H9 (cell line): Measurements from ENCODE around the gene NPC1L1. TPM values are rescaled to one million over a fixed set of nuclear protein-coding genes. Genes with fewer than 3 reads are reported as not detected.

Source experiments
- DNase-seq: peaks from one replicate; pipeline ENCODE4 v3.0.0-alpha.2; 2017
- H2AFZ ChIP-seq: one replicate; pipeline ENCODE4 v1.6.1; 2013; ENCODE audit warnings: mild to moderate bottlenecking, low read length, control low read depth, moderate library complexity
- H2AK5ac ChIP-seq: 2 replicates; pipeline ENCODE4 v1.6.1; 2013; ENCODE audit warnings: low read length, control low read depth, mixed read lengths; ENCODE audit not compliant: insufficient read length
- H2BK120ac ChIP-seq: one replicate; pipeline ENCODE4 v1.6.1; 2013; ENCODE audit warnings: low read depth, mild to moderate bottlenecking, low read length, control low read depth, inconsistent platforms; ENCODE audit not compliant: poor library complexity, severe bottlenecking
- H2BK12ac ChIP-seq: 2 replicates; pipeline ENCODE4 v1.6.1; 2013; ENCODE audit warnings: low read length, control low read depth, mixed read lengths, low read depth; ENCODE audit not compliant: insufficient read length
- H2BK15ac ChIP-seq: 2 replicates; pipeline ENCODE4 v1.6.1; 2013; ENCODE audit warnings: low read depth, low read length, control low read depth
- H2BK20ac ChIP-seq: one replicate; pipeline ENCODE4 v1.6.1; 2013; ENCODE audit warnings: low read depth, mild to moderate bottlenecking, low read length, control low read depth, inconsistent platforms; ENCODE audit not compliant: poor library complexity, severe bottlenecking
- H2BK5ac ChIP-seq: 2 replicates; pipeline ENCODE4 v1.6.1; 2013; ENCODE audit warnings: low read length, control low read depth, mixed read lengths; ENCODE audit not compliant: insufficient read length
- H3K14ac ChIP-seq: 2 replicates; pipeline ENCODE4 v1.6.1; 2013; ENCODE audit warnings: low read length, control low read depth; ENCODE audit not compliant: insufficient read depth
- H3K18ac ChIP-seq: 2 replicates; pipeline ENCODE4 v1.6.1; 2013; ENCODE audit warnings: low read depth, mild to moderate bottlenecking, mixed read lengths, low read length, control low read depth; ENCODE audit not compliant: insufficient read length
- H3K23ac ChIP-seq: 2 replicates; pipeline ENCODE4 v1.6.1; 2013; ENCODE audit warnings: low read length, control low read depth, mixed read lengths, low read depth; ENCODE audit not compliant: insufficient read length
- H3K23me2 ChIP-seq: 2 replicates; pipeline ENCODE4 v1.6.1; 2013; ENCODE audit warnings: low read depth, mild to moderate bottlenecking, mixed read lengths, low read length, control low read depth; ENCODE audit not compliant: insufficient read length, poor library complexity, severe bottlenecking
- H3K27ac ChIP-seq: 2 replicates; pipeline ENCODE4 v1.5.1; 2013; ENCODE audit warnings: low read length, control low read depth, mixed read lengths, low read depth; ENCODE audit not compliant: insufficient read length
- H3K27me3 ChIP-seq: 2 replicates; pipeline ENCODE4 v1.6.1; 2013; ENCODE audit warnings: low read length, control low read depth, inconsistent platforms; ENCODE audit not compliant: insufficient read depth
- H3K4ac ChIP-seq: 2 replicates; pipeline ENCODE4 v1.6.1; 2013; ENCODE audit warnings: low read depth, mild to moderate bottlenecking, control low read depth, inconsistent platforms, low read length, moderate library complexity
- H3K4me1 ChIP-seq: 2 replicates; pipeline ENCODE4 v1.6.1; 2013; ENCODE audit warnings: low read length, control low read depth, inconsistent platforms; ENCODE audit not compliant: insufficient read depth
- H3K4me2 ChIP-seq: 2 replicates; pipeline ENCODE4 v1.6.1; 2013; ENCODE audit warnings: low read length, control low read depth, mixed read lengths; ENCODE audit not compliant: insufficient read length, insufficient read depth
- H3K56ac ChIP-seq: 2 replicates; pipeline ENCODE4 v1.6.1; 2013; ENCODE audit warnings: low read depth, mild to moderate bottlenecking, mixed read lengths, low read length, control low read depth; ENCODE audit not compliant: insufficient read length
- H3K79me1 ChIP-seq: 2 replicates; pipeline ENCODE4 v1.6.1; 2013; ENCODE audit warnings: low read depth, mild to moderate bottlenecking, moderate library complexity, low read length, control low read depth, inconsistent platforms; ENCODE audit not compliant: insufficient read depth, poor library complexity, severe bottlenecking
- H3K79me2 ChIP-seq: 2 replicates; pipeline ENCODE4 v1.6.1; 2013; ENCODE audit warnings: low read length, control low read depth, inconsistent platforms; ENCODE audit not compliant: insufficient read depth
- H3K9ac ChIP-seq: 2 replicates; pipeline ENCODE4 v1.6.1; 2013; ENCODE audit warnings: low read length, control low read depth, mixed read lengths; ENCODE audit not compliant: insufficient read length; ENCODE audit errors: extremely low read depth
- H3K9me3 ChIP-seq: one replicate; pipeline ENCODE4 v1.6.1; 2013; ENCODE audit warnings: low read depth, low read length, inconsistent platforms; ENCODE audit not compliant: control insufficient read depth
- H3T11ph ChIP-seq: one replicate; pipeline ENCODE4 v1.6.1; 2013; ENCODE audit warnings: mild to moderate bottlenecking, low read length, control low read depth, inconsistent platforms
- H4K20me1 ChIP-seq: one replicate; pipeline ENCODE4 v1.6.1; 2013; ENCODE audit not compliant: control insufficient read depth, insufficient read length, insufficient read depth
- H4K5ac ChIP-seq: 2 replicates; pipeline ENCODE4 v1.6.1; 2013; ENCODE audit warnings: low read depth, mild to moderate bottlenecking, mixed read lengths, low read length, control low read depth; ENCODE audit not compliant: insufficient read length
- H4K8ac ChIP-seq: replicated peaks from 2 replicates; pipeline ENCODE4 v1.6.1; 2013; ENCODE audit warnings: low read length, control low read depth, mixed read lengths, low read depth; ENCODE audit not compliant: insufficient read length
- H4K91ac ChIP-seq: 2 replicates; pipeline ENCODE4 v1.6.1; 2013; ENCODE audit warnings: low read depth, mild to moderate bottlenecking, moderate library complexity, mixed read lengths, low read length, control low read depth; ENCODE audit not compliant: insufficient read length
- H3K27ac Mint-ChIP-seq, 3 experiments: 2 replicates in 2 of 3; 3 replicates in 1 of 3; pipeline ENCODE4 v1.8.0; 2020 to 2021; ENCODE audit warnings: mixed read lengths in 3 of 3, mild to moderate bottlenecking in 1 of 3, moderate library complexity in 1 of 3
- H3K27me3 Mint-ChIP-seq: 2 replicates; pipeline ENCODE4 v1.8.0; 2021; ENCODE audit warnings: low read depth, mild to moderate bottlenecking, moderate library complexity, mixed read lengths
- H3K36me3 Mint-ChIP-seq, 3 experiments: 2 replicates in 2 of 3; 3 replicates in 1 of 3; pipeline ENCODE4 v1.8.0; 2020 to 2021; ENCODE audit warnings: low read depth in 3 of 3, mixed read lengths in 3 of 3; ENCODE audit not compliant: insufficient read depth in 1 of 3
- H3K4me1 Mint-ChIP-seq, 2 experiments: 2 replicates each; pipeline ENCODE4 v1.8.0; 2020; ENCODE audit warnings: mixed read lengths in 2 of 2
- H3K4me3 Mint-ChIP-seq, 2 experiments: 2 replicates in 1 of 2; 3 replicates in 1 of 2; pipeline ENCODE4 v1.8.0; 2020 to 2021; ENCODE audit warnings: mild to moderate bottlenecking in 2 of 2, mixed read lengths in 2 of 2, moderate library complexity in 1 of 2
- H3K9me3 Mint-ChIP-seq, 2 experiments: 2 replicates in 1 of 2; 3 replicates in 1 of 2; pipeline ENCODE4 v1.8.0; 2020; ENCODE audit warnings: mild to moderate bottlenecking in 2 of 2, mixed read lengths in 2 of 2, moderate library complexity in 1 of 2
- CTCF ChIP-seq: fragments of 200-600 bp; sonication (generic); conservative IDR thresholded peaks from 3 replicates; pipeline ENCODE4 v1.8.0; 2021; ENCODE audit warnings: antibody characterized with exemption, mild to moderate bottlenecking
- WGBS: extraction: QIAGEN DNeasy Blood & Tissue Kit; methylation state at CpG from one replicate; pipeline ENCODE4 v1.1.7; 2013; ENCODE audit warnings: missing lambda C conversion rate, low lambda C conversion rate, mixed read lengths; ENCODE audit not compliant: insufficient read length; ENCODE audit errors: extremely low coverage; 5-methylcytosine and 5-hydroxymethylcytosine counted together
- total RNA-seq: library from RNA; stranded (reverse); gene quantifications from 2 replicates; pipeline ENCODE4 v1.2.1, GENCODE V29; 2021

NPC1L1 gene
- total RNA-seq, 1 experiment from 2014 or later: 0.11 TPM

GRCh38 chr7:44477938-44478337 is 63.2 kb downstream of the NPC1L1 start:
- Histone ChIP-seq H3K14ac (no peak overlapping the region), H3T11ph (no peak overlapping the region), H3K79me2 (peaks cover 2% of the 10 kb centered on the region; the same call in 1 of the 2 replicates), H3K56ac (no peak overlapping the region), H2BK15ac (no peak overlapping the region), H2BK20ac (no peak overlapping the region), H3K4me2 (no peak overlapping the region), H3K27ac (no peak overlapping the region), H2AK5ac (no peak overlapping the region), H2BK120ac (no peak overlapping the region), H3K9me3 (no peaks in the 10 kb centered on the region), H4K91ac (no peak overlapping the region), H3K4ac (no peak overlapping the region), H3K18ac (no peak overlapping the region), H4K20me1 (peaks cover 2% of the 10 kb centered on the region), H3K23ac (no peak overlapping the region), H2BK5ac (no peak overlapping the region), H4K5ac (no peak overlapping the region), H3K27me3 (no peaks in the 10 kb centered on the region), H3K23me2 (no peaks in the 10 kb centered on the region), H3K9ac (no peak overlapping the region), H3K79me1 (peaks cover 13% of the 10 kb centered on the region), H4K8ac (no peak overlapping the region), H2BK12ac (no peak overlapping the region), H2AFZ (no peak overlapping the region), H3K4me1 (no peaks in the 10 kb centered on the region)
- no CpG with 5 or more reads among the region's 8 CpGs for WGBS
- DNase-seq: no peak
- H3K27me3 Mint-ChIP-seq: no peaks in the 10 kb centered on the region
- no peaks in the 10 kb centered on the region for H3K9me3 Mint-ChIP-seq
- H3K36me3 Mint-ChIP-seq: peaks cover 20 to 65% (median 55%) of the 10 kb centered on the region in 3 experiments; a peak in 6 of 7 replicates
- H3K4me3 Mint-ChIP-seq: no peak overlapping the region
- no peak overlapping the region for H3K27ac Mint-ChIP-seq
- no peak for TF ChIP-seq CTCF
- no peaks in the 10 kb centered on the region for H3K4me1 Mint-ChIP-seq
